Hepatocyte (in vitro differentiated cells): ENCODE measurements around the gene AP4E1. TPM values are rescaled to one million over a fixed set of nuclear protein-coding genes. Genes with fewer than 3 reads are reported as not detected.
"Not testable (repeated sequence)": the region's sequence is repeated elsewhere in the genome, so short reads cannot be mapped to it uniquely, and the experiment has no call there.

Source experiments
- DNase-seq: peaks from one replicate; pipeline ENCODE4 v3.0.0-alpha.2; 2016; ENCODE audit warnings: low spot score
- H2AFZ ChIP-seq: fragments of 200-600 bp; sonication (generic); 2 replicates; pipeline ENCODE4 v1.6.0; 2016; ENCODE audit warnings: antibody characterized with exemption, mild to moderate bottlenecking
- H3K27ac ChIP-seq: fragments of 200-600 bp; sonication (generic); 2 replicates; pipeline ENCODE4 v1.5.1; 2016; ENCODE audit warnings: mild to moderate bottlenecking
- H3K27me3 ChIP-seq: fragments of 200-600 bp; sonication (generic); 2 replicates; pipeline ENCODE4 v1.6.1; 2016
- H3K36me3 ChIP-seq: fragments of 200-600 bp; sonication (generic); replicated peaks from 2 replicates; pipeline ENCODE4 v1.5.1; 2016; ENCODE audit warnings: low read depth; ENCODE audit not compliant: insufficient read depth
- H3K4me1 ChIP-seq: fragments of 200-600 bp; sonication (generic); 2 replicates; pipeline ENCODE4 v1.5.1; 2016; ENCODE audit warnings: mild to moderate bottlenecking, moderate library complexity; ENCODE audit not compliant: insufficient read depth
- H3K4me2 ChIP-seq: fragments of 200-600 bp; sonication (generic); 2 replicates; pipeline ENCODE4 v1.6.0; 2016
- H3K4me3 ChIP-seq: fragments of 200-600 bp; sonication (generic); 2 replicates; pipeline ENCODE4 v1.5.1; 2016; ENCODE audit warnings: mild to moderate bottlenecking
- H3K79me2 ChIP-seq: fragments of 200-600 bp; sonication (generic); 2 replicates; pipeline ENCODE4 v1.6.0; 2017; ENCODE audit warnings: mild to moderate bottlenecking
- H3K9me2 ChIP-seq: fragments of 200-600 bp; sonication (generic); replicated peaks from 2 replicates; pipeline ENCODE4 v1.6.0; 2017; ENCODE audit warnings: mild to moderate bottlenecking; ENCODE audit not compliant: insufficient read depth
- H3K9me3 ChIP-seq: fragments of 200-600 bp; sonication (generic); 2 replicates; pipeline ENCODE4 v1.5.1; 2016; ENCODE audit warnings: low read depth, mild to moderate bottlenecking
- H4K20me1 ChIP-seq: fragments of 200-600 bp; sonication (generic); 2 replicates; pipeline ENCODE4 v1.6.0; 2016; ENCODE audit warnings: mild to moderate bottlenecking; ENCODE audit not compliant: insufficient read depth, poor library complexity, severe bottlenecking
- CTCF ChIP-seq: fragments of 200-600 bp; sonication (generic); IDR thresholded peaks from 2 replicates; pipeline ENCODE4 v1.5.1; 2016; ENCODE audit warnings: antibody characterized with exemption, mild to moderate bottlenecking; ENCODE audit not compliant: poor library complexity
- EZH2 ChIP-seq: fragments of 200-600 bp; sonication (generic); IDR thresholded peaks from 2 replicates; pipeline ENCODE4 v1.6.1; 2016; ENCODE audit warnings: antibody characterized with exemption, mild to moderate bottlenecking, borderline replicate concordance
- EZH2phosphoT487 ChIP-seq: fragments of 200-600 bp; sonication (generic); IDR thresholded peaks from one replicate; pipeline ENCODE4 v1.6.1; 2018; ENCODE audit warnings: antibody characterized with exemption, mild to moderate bottlenecking, low read depth, moderate library complexity; ENCODE audit not compliant: unreplicated experiment, severe bottlenecking
- WGBS: methylation state at CpG from one replicate; pipeline ENCODE4 v1.1.6; 2016; ENCODE audit warnings: low lambda C conversion rate; ENCODE audit errors: missing lambda C conversion rate; 5-methylcytosine and 5-hydroxymethylcytosine counted together
- polyA plus RNA-seq: library from polyadenylated mRNA; unstranded; fragments of >200 nt; fragmentation: Nextera tagmentation; extraction: Ambion mirVana; gene quantifications from 2 replicates; pipeline ENCODE4 v1.2.1, GENCODE V29; 2016
- total RNA-seq: library from RNA; depleted of rRNA; stranded (reverse); fragments of >200 nt; gene quantifications from 2 replicates; pipeline ENCODE4 v1.2.3, GENCODE V29; 2014

The AP4E1 gene
- total and polyA plus RNA-seq, 2 experiments from 2014 or later, result 1.4 to 12.4 TPM

GRCh38 chr15:50890751-50891150 lies 17.7 kb upstream of the AP4E1 start:
- no peaks in the 10 kb centered on the region for H3K9me2 ChIP-seq
- TF ChIP-seq CTCF (no peak), EZH2 (no peak), EZH2phosphoT487 (no peak)
- H2AFZ ChIP-seq, result no peak overlapping the region
- no peaks in the 10 kb centered on the region for H4K20me1 ChIP-seq
- no peaks in the 10 kb centered on the region for H3K79me2 ChIP-seq
- no peaks in the 10 kb centered on the region for H3K4me1 ChIP-seq
- no peaks in the 10 kb centered on the region for H3K9me3 ChIP-seq
- H3K27me3 ChIP-seq, result no peaks in the 10 kb centered on the region
- H3K4me2 ChIP-seq, result no peak overlapping the region
- H3K36me3 ChIP-seq, result no peaks in the 10 kb centered on the region
- WGBS, result 96% methylated on average over 5 of the region's 5 CpGs
- DNase-seq, result no peak
- H3K4me3 ChIP-seq, result no peak overlapping the region
- H3K27ac ChIP-seq, result no peak overlapping the region

- H3K4me1 ChIP-seq, result no peaks in the 10 kb centered on the region
- H3K4me3 ChIP-seq, result no peak overlapping the region
- no peaks in the 10 kb centered on the region for H3K9me3 ChIP-seq
- no peak for TF ChIP-seq EZH2phosphoT487
- TF ChIP-seq CTCF, result no peak
- no peak for TF ChIP-seq EZH2
- no peak overlapping the region for H3K27ac ChIP-seq
- no peaks in the 10 kb centered on the region for H3K27me3 ChIP-seq
- H3K4me2 ChIP-seq, result no peak overlapping the region
- no peaks in the 10 kb centered on the region for H3K79me2 ChIP-seq
- no peaks in the 10 kb centered on the region for H3K9me2 ChIP-seq
- H4K20me1 ChIP-seq, result no peaks in the 10 kb centered on the region
- 93% methylated on average over 1 of the region's 1 CpG for WGBS
- H2AFZ ChIP-seq, result no peak overlapping the region
- no peaks in the 10 kb centered on the region for H3K36me3 ChIP-seq
- no peak for DNase-seq
Measured at GRCh38 chr15:50891159-50891558, 17.3 kb upstream of the AP4E1 start.

GRCh38 chr15:50893976-50894375 lies 14.5 kb upstream of the AP4E1 start:
- 91% methylated on average over 3 of the region's 3 CpGs for WGBS
- no peak for DNase-seq
- Histone ChIP-seq H3K36me3 (no peaks in the 10 kb centered on the region), H3K4me2 (no peak overlapping the region), H3K9me3 (no peaks in the 10 kb centered on the region), H2AFZ (no peak overlapping the region), H3K4me1 (no peaks in the 10 kb centered on the region), H3K4me3 (no peak overlapping the region), H3K27me3 (no peaks in the 10 kb centered on the region), H4K20me1 (no peaks in the 10 kb centered on the region), H3K27ac (no peak overlapping the region), H3K79me2 (no peaks in the 10 kb centered on the region), H3K9me2 (no peaks in the 10 kb centered on the region)
- TF ChIP-seq CTCF, result no peak
- TF ChIP-seq EZH2phosphoT487, result no peak
- no peak for TF ChIP-seq EZH2

- H3K4me3 ChIP-seq, H3K9me3 ChIP-seq, H3K9me2 ChIP-seq, H3K4me1 ChIP-seq, H3K79me2 ChIP-seq, H3K27me3 ChIP-seq, H3K27ac ChIP-seq, H3K4me2 ChIP-seq, H2AFZ ChIP-seq, DNase-seq, H3K36me3 ChIP-seq, H4K20me1 ChIP-seq: not testable (repeated sequence)
- WGBS, result 91% methylated on average over 8 of the region's 8 CpGs
Measured at GRCh38 chr15:50901390-50901789, 7.1 kb upstream of the AP4E1 start.
